Nephron progenitor cell (in vitro differentiated cells): ENCODE measurements around the gene STIM2.
A peak's percentile ranks its signal among the peaks of the same experiment; 100 is the strongest.

Experiments used
- DNase-seq: peaks from one replicate; pipeline ENCODE4 v3.0.0; 2021
- H3K27ac Mint-ChIP-seq: 2 replicates; pipeline ENCODE4 v1.8.0; 2021; ENCODE audit warnings: mild to moderate bottlenecking, moderate library complexity, mixed read lengths
- H3K27me3 Mint-ChIP-seq: 2 replicates; pipeline ENCODE4 v1.8.0; 2021; ENCODE audit warnings: mild to moderate bottlenecking, low read depth, mixed read lengths; ENCODE audit not compliant: poor library complexity
- H3K36me3 Mint-ChIP-seq: 2 replicates; pipeline ENCODE4 v1.8.0; 2021; ENCODE audit warnings: low read depth, mixed read lengths
- H3K4me1 Mint-ChIP-seq: 2 replicates; pipeline ENCODE4 v1.8.0; 2021; ENCODE audit warnings: mixed read lengths
- H3K4me3 Mint-ChIP-seq: 2 replicates; pipeline ENCODE4 v1.8.0; 2021; ENCODE audit warnings: mild to moderate bottlenecking, moderate library complexity, mixed read lengths
- H3K9me3 Mint-ChIP-seq: 2 replicates; pipeline ENCODE4 v1.8.0; 2021; ENCODE audit warnings: mild to moderate bottlenecking, moderate library complexity, mixed read lengths
- TF ChIP-seq, protein P1 (sequence below): fragments of 200-600 bp; sonication (generic); IDR thresholded peaks from 2 replicates; pipeline ENCODE4 v1.5.0; 2021; ENCODE audit warnings: antibody characterized with exemption

STIM2 gene

DNA sequence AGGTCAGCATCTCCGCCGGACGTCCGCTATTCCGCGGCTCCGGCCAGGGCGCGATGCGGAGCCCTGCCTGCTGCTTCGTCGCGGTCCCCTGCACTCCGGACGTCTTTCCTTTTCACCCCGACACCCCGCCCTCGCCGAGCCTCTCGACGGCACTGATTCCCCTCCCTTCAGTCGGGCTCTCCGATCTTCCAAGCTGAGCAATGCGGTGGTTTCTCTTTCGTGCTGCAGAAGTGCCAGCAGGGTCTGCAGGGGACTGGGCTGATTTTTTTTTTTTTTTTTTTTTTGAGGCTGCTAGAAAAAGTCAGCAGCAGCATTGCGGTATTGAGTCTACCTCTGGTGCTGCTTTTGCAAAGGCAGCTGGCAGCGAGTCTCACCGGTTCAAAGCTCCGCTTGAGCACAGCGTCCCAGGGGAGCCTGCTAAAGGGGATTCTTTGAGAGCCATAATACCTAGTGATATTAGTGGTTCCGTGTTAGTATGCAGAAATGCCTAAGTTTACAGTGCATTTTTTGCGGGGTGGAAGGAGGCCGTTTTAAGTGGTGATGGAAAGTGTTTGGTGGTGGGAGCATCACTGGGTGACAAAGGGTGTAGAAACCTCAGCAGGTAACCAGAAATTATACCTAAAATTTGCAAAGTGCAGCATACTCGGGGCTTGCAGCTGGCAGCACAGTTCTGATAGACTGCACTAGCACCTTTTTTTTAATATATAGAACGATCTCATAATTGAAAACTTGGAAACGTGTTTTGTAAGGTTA, 969 bp downstream of the STIM2 start:
- no peaks in the 10 kb centered on the region for H3K36me3 Mint-ChIP-seq
- no peaks in the 10 kb centered on the region for H3K27me3 Mint-ChIP-seq
- peak; percentile 55 for DNase-seq

DNA sequence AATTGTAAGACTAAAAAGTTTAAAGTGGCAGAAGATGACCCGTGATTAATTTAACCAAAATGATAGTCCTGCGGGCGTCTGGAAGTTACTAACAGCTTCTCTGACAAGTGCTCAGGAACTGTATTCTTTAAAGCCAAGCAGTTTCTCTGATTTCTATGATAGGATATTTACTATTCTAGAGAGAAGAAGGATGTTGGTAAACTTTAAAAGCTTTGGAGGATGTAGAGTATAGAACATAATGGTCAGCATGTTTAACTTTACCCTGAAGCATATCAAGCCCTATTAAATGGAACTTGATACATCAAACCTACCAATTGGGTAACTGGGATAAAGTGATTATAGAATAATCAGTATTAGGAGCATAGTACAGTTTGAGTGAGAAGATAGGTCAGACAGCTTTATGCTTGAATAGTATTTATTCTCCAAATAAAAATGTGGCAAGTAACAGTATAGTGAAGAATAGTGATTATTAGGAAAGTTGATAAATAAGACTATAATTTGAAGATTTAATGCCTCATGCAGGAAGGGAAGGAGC, 1.8 kb downstream of the STIM2 start:
- peak overlapping the region; percentile 92 for H3K4me3 Mint-ChIP-seq
- TF ChIP-seq, protein P1, sequence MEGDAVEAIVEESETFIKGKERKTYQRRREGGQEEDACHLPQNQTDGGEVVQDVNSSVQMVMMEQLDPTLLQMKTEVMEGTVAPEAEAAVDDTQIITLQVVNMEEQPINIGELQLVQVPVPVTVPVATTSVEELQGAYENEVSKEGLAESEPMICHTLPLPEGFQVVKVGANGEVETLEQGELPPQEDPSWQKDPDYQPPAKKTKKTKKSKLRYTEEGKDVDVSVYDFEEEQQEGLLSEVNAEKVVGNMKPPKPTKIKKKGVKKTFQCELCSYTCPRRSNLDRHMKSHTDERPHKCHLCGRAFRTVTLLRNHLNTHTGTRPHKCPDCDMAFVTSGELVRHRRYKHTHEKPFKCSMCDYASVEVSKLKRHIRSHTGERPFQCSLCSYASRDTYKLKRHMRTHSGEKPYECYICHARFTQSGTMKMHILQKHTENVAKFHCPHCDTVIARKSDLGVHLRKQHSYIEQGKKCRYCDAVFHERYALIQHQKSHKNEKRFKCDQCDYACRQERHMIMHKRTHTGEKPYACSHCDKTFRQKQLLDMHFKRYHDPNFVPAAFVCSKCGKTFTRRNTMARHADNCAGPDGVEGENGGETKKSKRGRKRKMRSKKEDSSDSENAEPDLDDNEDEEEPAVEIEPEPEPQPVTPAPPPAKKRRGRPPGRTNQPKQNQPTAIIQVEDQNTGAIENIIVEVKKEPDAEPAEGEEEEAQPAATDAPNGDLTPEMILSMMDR: no peak
- H3K27me3 Mint-ChIP-seq: no peaks in the 10 kb centered on the region
- H3K36me3 Mint-ChIP-seq: no peaks in the 10 kb centered on the region
- H3K9me3 Mint-ChIP-seq: no peaks in the 10 kb centered on the region
- H3K27ac Mint-ChIP-seq: no peak overlapping the region
- H3K4me1 Mint-ChIP-seq: peaks cover 57% of the 10 kb centered on the region
- no peak for DNase-seq

More for the DNA sequence above, 969 bp downstream of the STIM2 start:
- no peaks in the 10 kb centered on the region for H3K9me3 Mint-ChIP-seq
- peak overlapping the region; percentile 92 for H3K4me3 Mint-ChIP-seq
- H3K4me1 Mint-ChIP-seq: peaks cover 64% of the 10 kb centered on the region
- TF ChIP-seq, protein P1: no peak
- peak overlapping the region; percentile 98 for H3K27ac Mint-ChIP-seq

DNA sequence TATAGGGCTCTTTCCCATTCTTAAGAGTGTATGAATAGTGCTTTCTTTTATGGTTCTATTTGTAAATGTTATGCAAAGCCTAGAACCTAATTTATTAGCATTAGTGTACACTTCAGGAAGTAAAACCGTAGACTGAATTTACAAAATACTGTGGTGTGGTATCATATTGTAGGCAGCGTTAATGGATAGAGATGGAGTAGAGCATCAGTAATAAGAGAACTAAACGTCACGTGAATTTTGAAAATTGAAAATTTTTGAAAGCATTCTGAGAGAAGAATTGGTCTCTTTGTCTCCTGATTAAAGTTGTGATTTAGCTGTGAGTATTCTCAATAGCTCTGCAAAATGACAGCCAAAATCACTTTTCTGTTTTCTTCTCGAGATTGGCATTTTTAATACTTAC, 2.9 kb downstream of the STIM2 start:
- Mint-ChIP-seq H3K4me3 (peak overlapping the region; percentile 55), H3K27me3 (no peaks in the 10 kb centered on the region), H3K4me1 (peaks cover 59% of the 10 kb centered on the region), H3K36me3 (no peaks in the 10 kb centered on the region), H3K27ac (no peak overlapping the region), H3K9me3 (no peaks in the 10 kb centered on the region)
- DNase-seq: no peak
- TF ChIP-seq, protein P1: no peak

DNA sequence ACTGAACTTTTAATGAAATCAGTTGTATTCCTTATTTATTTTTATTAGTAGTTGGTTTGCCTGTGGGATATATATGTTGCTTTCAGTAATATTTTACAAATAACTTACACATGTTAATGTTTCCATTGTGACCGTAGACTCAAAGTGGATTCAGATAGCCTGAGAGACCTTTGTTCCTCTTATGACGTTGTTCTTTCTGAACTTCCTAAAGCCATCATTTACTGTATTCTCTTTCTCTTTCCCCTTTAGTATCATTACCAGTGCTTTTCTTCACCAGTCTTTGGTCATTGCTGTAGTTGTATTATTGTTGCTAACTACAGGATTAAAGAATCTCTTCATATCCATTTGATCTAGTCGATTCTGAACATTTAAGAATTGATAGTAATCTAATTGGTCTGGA, 4.3 kb downstream of the STIM2 start:
- H3K4me3 Mint-ChIP-seq: no peak overlapping the region
- no peaks in the 10 kb centered on the region for H3K9me3 Mint-ChIP-seq
- no peaks in the 10 kb centered on the region for H3K36me3 Mint-ChIP-seq
- no peak overlapping the region for H3K27ac Mint-ChIP-seq
- DNase-seq: no peak
- TF ChIP-seq, protein P1: no peak
- H3K4me1 Mint-ChIP-seq: peaks cover 51% of the 10 kb centered on the region
- no peaks in the 10 kb centered on the region for H3K27me3 Mint-ChIP-seq

DNA sequence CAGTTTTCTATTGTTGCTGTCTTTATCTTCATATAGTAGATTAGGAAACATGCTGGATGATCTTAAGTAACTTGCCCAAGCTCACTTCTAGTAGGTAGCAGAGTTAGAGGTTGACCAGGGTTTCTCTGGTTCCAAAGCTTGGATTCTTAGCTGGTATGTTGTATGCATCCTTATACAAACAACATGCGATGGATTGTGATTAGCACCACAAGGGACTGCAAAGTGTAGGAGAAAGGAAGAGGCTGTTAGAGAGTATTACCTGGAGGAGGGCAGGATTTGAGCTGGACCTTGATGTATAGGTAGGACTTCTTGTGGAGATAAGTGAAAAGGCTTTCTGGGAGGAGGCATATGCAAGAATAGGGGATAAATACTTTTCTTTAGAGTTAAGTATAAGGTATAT, 5.6 kb downstream of the STIM2 start:
- no peak for DNase-seq
- TF ChIP-seq, protein P1: no peak
- H3K4me1 Mint-ChIP-seq: peaks cover 53% of the 10 kb centered on the region
- no peak overlapping the region for H3K4me3 Mint-ChIP-seq
- no peak overlapping the region for H3K27ac Mint-ChIP-seq
- H3K27me3 Mint-ChIP-seq: no peaks in the 10 kb centered on the region
- no peaks in the 10 kb centered on the region for H3K36me3 Mint-ChIP-seq
- no peaks in the 10 kb centered on the region for H3K9me3 Mint-ChIP-seq

DNA sequence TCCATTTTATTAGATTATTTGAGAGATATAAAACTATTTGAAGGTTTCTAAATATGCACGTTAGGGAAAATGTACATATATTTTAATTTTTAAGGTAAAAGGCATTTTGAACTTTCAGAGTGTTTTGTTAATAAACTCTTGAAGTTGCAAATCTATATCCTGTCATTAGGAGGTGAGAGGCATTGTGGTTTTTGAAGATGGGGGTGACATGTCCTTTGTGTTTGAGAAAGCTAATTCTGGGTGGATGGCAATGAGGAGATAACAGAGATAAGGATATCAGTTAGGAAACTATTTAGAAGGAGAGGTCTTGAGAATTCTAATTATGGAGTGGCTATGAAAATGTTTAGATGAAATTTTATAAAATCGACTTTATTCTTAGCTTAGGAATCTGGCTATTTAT, 6.1 kb downstream of the STIM2 start:
- DNase-seq: no peak
- Mint-ChIP-seq H3K9me3 (no peaks in the 10 kb centered on the region), H3K36me3 (no peaks in the 10 kb centered on the region), H3K27ac (peak overlapping the region; percentile 9), H3K4me3 (no peak overlapping the region), H3K4me1 (peaks cover 56% of the 10 kb centered on the region), H3K27me3 (no peaks in the 10 kb centered on the region)
- TF ChIP-seq, protein P1: no peak
